Testis (tissue), 3 donors: ENCODE results near the gene BRAT1. TPM values are rescaled to one million over a fixed set of nuclear protein-coding genes. Genes with fewer than 3 reads are reported as not detected.

Experiments
- DNase-seq: peaks from one replicate; pipeline ENCODE4 v3.0.0-alpha.2; 2019
- H3K27ac ChIP-seq, 2 donors: fragments of 200-600 bp; sonication (generic); one replicate each; pipeline ENCODE4 v1.5.1; 2019
- H3K27me3 ChIP-seq: fragments of 200-600 bp; sonication (generic); one replicate; pipeline ENCODE4 v1.5.1; 2019
- H3K36me3 ChIP-seq: fragments of 200-600 bp; sonication (generic); one replicate; pipeline ENCODE4 v1.5.1; 2017; ENCODE audit warnings: low read depth; ENCODE audit errors: missing control alignments
- H3K4me1 ChIP-seq: fragments of 200-600 bp; sonication (generic); one replicate; pipeline ENCODE4 v1.5.1; 2019
- H3K4me3 ChIP-seq, 2 donors: fragments of 200-600 bp; sonication (generic); one replicate each; pipeline ENCODE4 v1.5.1; 2017 to 2019
- H3K9me3 ChIP-seq: fragments of 200-600 bp; sonication (generic); one replicate; pipeline ENCODE4 v1.5.1; 2017
- POLR2A ChIP-seq: fragments of 450-650 bp; IDR thresholded peaks from one replicate; pipeline ENCODE4 v1.6.1; 2017; ENCODE audit warnings: antibody characterized with exemption, mild to moderate bottlenecking, moderate library complexity
- WGBS, 2 donors: methylation state at CpG; one replicate each; pipeline ENCODE4 v1.1.5; 2018; 5-methylcytosine and 5-hydroxymethylcytosine counted together
- intact Hi-C: fragments of 100-400 bp; cut with DNase I; formaldehyde crosslinking; loops from one replicate; pipeline ENCODE4 v1.15.1; 2023; ENCODE audit warnings: low total_unique reads
- polyA plus RNA-seq: library from polyadenylated mRNA; stranded (reverse); fragments of 350-450 nt; fragmentation: Illumina TruSeq; extraction: RNeasy Lipid Tissue Mini Kit (QIAGEN cat#74804); gene quantifications from one replicate; pipeline ENCODE4 v1.2.3, GENCODE V29; 2014; ENCODE audit warnings: low read depth, low replicate concordance; ENCODE audit not compliant: insufficient read depth
- total RNA-seq, 2 donors: library from RNA; depleted of rRNA; stranded (reverse); fragments of >200 nt; gene quantifications; one replicate each; pipeline ENCODE4 v1.2.3, GENCODE V29; 2016
- TF ChIP-seq, protein P1 (sequence below), 3 experiments: fragments of 450-650 bp in 2 of 3; fragments of 200-600 bp in 1 of 3; sonication (generic) in 1 of 3; IDR thresholded peaks; one replicate each; pipeline ENCODE4 v1.5.1; 2016 to 2019; ENCODE audit warnings: antibody characterized with exemption in 3 of 3, mild to moderate bottlenecking in 2 of 3, moderate library complexity in 1 of 3

BRAT1 gene
- total and polyA plus RNA-seq, 3 donors from 2014 or later: 45.3 to 108 (median 104) TPM

DNA sequence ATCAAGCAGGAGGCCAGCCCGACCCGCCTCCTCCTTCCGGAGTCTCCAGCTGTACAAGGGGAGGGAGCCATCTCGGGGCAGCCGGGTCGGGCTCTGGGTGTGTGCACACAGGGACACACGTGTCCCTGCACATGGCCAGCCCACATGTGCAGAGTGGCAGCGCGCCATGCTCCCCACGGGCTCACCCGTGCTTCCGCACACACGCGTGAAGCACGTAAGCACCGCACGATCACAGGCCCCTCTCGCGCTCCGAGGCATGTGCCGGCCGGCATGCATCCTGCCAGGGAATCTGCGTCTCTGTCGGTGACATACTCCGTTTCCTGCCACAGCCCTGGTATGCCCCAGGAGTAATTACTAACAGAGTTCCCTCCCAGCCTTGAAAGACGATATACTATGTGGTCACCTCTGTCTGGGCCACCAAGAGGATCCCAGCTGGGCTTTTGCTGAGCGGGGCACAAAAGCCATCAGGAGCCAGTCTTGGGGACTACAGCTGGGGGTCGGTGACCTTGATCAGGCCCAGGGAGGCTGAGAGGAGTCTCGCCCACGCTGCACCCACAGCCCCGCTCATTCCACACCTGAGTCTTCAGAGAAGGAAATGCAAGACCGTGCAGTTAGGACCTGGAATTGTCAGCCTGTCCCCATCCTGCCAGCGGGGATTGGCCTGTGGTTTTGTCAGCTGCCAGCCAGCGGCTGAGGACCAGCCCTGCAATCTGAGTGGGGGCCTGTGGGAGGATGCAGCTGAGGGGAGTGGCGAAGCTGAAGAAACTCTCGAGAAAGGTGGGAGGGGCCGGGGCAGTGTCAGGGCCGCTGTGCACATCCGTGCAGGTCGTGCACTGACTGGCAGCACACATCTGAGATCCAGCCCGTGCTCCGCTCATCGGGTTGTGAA, 46.8 kb downstream of the BRAT1 start:
- DNase-seq: peak; percentile 63
- peak overlapping the region; percentile 45 to 52 for H3K27ac ChIP-seq
- WGBS, 2 donors: 35 to 63% methylated on average over 28 to 43 of the region's 43 CpGs

DNA sequence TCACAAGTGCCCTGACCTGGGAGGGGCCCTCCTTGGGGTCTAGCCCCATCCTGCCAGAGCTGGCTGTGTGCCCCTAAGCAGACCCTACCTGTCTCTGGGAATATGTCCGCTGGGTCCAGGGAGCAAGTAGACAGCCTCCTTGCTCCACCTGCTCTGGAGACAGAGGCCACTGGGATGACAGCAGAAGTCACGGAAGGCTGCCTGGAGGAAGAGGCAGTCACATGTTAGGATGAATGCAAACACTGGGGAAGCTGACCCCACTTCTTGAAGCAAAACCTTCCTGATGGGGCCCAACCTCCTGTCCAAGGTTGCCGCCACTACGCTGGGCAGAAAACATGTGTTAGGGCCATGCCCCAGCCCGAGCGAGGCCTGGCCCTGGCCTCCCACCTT, 47.4 kb downstream of the BRAT1 start:
- 67% methylated on average over 6 of the region's 6 CpGs; no CpG with 5 or more reads in 1 of the 2 donors for WGBS, 2 donors
- no peaks in the 10 kb centered on the region for H3K36me3 ChIP-seq
- H3K27ac ChIP-seq: peak overlapping the region in 1 of 2 donors; percentile 52
- H3K4me3 ChIP-seq: no peak overlapping the region
- no peaks in the 10 kb centered on the region for H3K27me3 ChIP-seq
- no peak for DNase-seq
- H3K9me3 ChIP-seq: no peaks in the 10 kb centered on the region
- intact Hi-C loops: no loop called here
- peaks cover 29% of the 10 kb centered on the region for H3K4me1 ChIP-seq
- TF ChIP-seq, protein P1, sequence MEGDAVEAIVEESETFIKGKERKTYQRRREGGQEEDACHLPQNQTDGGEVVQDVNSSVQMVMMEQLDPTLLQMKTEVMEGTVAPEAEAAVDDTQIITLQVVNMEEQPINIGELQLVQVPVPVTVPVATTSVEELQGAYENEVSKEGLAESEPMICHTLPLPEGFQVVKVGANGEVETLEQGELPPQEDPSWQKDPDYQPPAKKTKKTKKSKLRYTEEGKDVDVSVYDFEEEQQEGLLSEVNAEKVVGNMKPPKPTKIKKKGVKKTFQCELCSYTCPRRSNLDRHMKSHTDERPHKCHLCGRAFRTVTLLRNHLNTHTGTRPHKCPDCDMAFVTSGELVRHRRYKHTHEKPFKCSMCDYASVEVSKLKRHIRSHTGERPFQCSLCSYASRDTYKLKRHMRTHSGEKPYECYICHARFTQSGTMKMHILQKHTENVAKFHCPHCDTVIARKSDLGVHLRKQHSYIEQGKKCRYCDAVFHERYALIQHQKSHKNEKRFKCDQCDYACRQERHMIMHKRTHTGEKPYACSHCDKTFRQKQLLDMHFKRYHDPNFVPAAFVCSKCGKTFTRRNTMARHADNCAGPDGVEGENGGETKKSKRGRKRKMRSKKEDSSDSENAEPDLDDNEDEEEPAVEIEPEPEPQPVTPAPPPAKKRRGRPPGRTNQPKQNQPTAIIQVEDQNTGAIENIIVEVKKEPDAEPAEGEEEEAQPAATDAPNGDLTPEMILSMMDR (IDR thresholded peaks at IDR 0.05): no peak
- no peak for TF ChIP-seq POLR2A

More for the DNA sequence above, 46.8 kb downstream of the BRAT1 start:
- H3K27me3 ChIP-seq: no peaks in the 10 kb centered on the region
- H3K4me1 ChIP-seq: peaks cover 24% of the 10 kb centered on the region
- H3K9me3 ChIP-seq: no peaks in the 10 kb centered on the region
- H3K4me3 ChIP-seq: no peak overlapping the region
- TF ChIP-seq, protein P1 (IDR thresholded peaks at IDR 0.05): no peak
- TF ChIP-seq POLR2A: no peak
- intact Hi-C loops: no loop called here
- no peaks in the 10 kb centered on the region for H3K36me3 ChIP-seq

DNA sequence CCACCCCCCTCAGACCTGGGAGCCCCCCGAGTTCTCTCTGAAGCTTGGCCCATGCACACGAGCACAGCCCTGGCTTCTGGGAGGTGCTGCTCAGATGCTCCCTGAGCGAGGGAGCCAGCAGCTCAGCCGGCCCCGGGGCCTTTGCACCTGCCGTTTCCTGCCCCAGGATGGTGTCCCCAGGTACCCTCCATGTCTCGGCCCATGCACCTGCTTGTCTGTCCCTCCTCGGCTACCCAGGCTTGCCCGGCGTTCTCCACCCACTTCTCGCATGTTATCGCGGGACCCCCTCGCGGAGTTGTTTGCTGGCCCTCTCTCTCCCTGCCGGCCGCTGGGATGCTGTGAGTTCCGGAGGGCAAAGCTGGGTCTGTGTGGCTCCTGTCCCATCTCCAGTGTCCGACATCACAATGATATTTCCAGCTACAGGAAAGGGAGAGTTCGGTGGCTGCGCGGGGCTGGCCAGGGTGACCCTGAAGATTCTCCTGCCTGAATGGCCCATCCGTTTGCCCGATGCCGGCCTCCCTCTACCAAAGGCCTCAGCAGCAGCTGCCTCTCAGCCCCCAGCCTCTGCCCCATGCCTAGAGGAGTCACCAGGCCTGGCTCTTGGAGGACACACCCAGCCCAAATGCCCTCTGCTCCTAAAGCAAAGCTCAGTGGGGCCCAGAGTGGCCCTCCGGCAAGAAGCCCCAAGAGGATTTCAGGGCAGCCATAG, 48.0 kb downstream of the BRAT1 start:
- Histone ChIP-seq H3K36me3 (no peaks in the 10 kb centered on the region), H3K27me3 (no peaks in the 10 kb centered on the region), H3K4me1 (peaks cover 28% of the 10 kb centered on the region), H3K27ac (no peak overlapping the region), H3K9me3 (no peaks in the 10 kb centered on the region), H3K4me3 (no peak overlapping the region)
- 85% methylated on average over 15 to 26 of the region's 26 CpGs for WGBS, 2 donors
- DNase-seq: no peak
- TF ChIP-seq, protein P1 (IDR thresholded peaks at IDR 0.05): no peak
- no peak for TF ChIP-seq POLR2A
- intact Hi-C loops: no loop called here

DNA sequence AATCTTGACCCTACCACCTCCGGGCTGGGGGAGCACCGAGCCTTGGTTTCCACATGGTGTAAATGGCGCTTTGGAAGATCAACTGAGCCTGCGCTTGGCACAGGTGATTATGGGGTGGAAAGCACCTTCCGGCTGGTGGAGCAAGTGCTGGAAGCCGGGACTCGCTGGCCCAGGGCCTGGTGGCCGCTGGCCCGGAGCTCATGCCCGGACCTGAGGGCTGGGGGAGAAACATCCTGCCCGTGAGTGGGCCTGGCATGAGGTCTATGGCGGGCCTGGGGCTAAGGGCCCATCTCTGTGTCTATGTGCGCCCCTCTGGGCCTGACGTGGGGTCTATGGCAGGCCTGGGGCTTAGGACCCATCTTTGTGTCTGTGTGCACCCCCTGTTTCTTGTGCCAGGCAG, 49.9 kb downstream of the BRAT1 start:
- no peak for DNase-seq
- TF ChIP-seq, protein P1 (IDR thresholded peaks at IDR 0.05): no peak
- no peak for TF ChIP-seq POLR2A
- Histone ChIP-seq H3K4me3 (no peak overlapping the region), H3K36me3 (no peaks in the 10 kb centered on the region), H3K27ac (no peak overlapping the region), H3K4me1 (peaks cover 16% of the 10 kb centered on the region), H3K9me3 (no peaks in the 10 kb centered on the region), H3K27me3 (no peaks in the 10 kb centered on the region)
- 93% methylated on average over 14 of the region's 14 CpGs; no CpG with 5 or more reads in 1 of the 2 donors for WGBS, 2 donors
- intact Hi-C loops: no loop called here
